Colonic mucosa (tissue), 2 donors: Measurements from ENCODE around the gene CNFN. TPM values are rescaled to one million over a fixed set of nuclear protein-coding genes. Genes with fewer than 3 reads are reported as not detected.

Experiments
- microRNA-seq: library from miRNA; unstranded; fragments of <30 nt; microRNA quantifications from one replicate; pipeline ENCODE4, GENCODE V29; 2019
- total RNA-seq, 2 donors: library from RNA; stranded (reverse); fragmentation: NEBNext Ultra II Directional in 1 of 2; extraction: Animal tissue kit (Norgen Biotek cat#: 25700) in 1 of 2; gene quantifications; one replicate each; pipeline ENCODE4 v1.2.1, GENCODE V29; 2021
- donor health status: DM: no; HTN: no; CAD: no.
- donor health status: DM: no; HTN: no; CAD: no.

Gene CNFN
- total RNA-seq, 2 donors from 2014 or later = 4.7 to 5.5 TPM

Small RNA genes lying within 50 kb of the gene (microRNA-seq; reads per million reads assigned to microRNA genes)
- gene MIR8077 = not detected

Other genes with a start within 250 kb of the CNFN start
- gene DEDD2, start 172.6 kb downstream of the CNFN start, total RNA-seq = 10 to 100 TPM; 27.0 to 33.8 TPM
- 10 to 100 TPM in 1 of 2 donors, 1 to 10 TPM in 1; 9.3 to 12.8 TPM for gene ZNF526, start 170.0 kb downstream of the CNFN start, total RNA-seq
- gene GSK3A, start 147.7 kb downstream of the CNFN start, total RNA-seq = 10 to 100 TPM; 47.8 to 51.8 TPM
- 10 to 100 TPM; 46.7 to 57.3 TPM for gene ERF, start 135.2 kb downstream of the CNFN start, total RNA-seq
- gene CIC, start 121.0 kb downstream of the CNFN start, total RNA-seq = 10 to 100 TPM; 47.8 to 54.6 TPM
- 1 to 10 TPM in 1 of 2 donors, under 1 TPM in 1; 0.32 to 1.0 TPM for gene PRR19, start 88.2 kb downstream of the CNFN start, total RNA-seq
- 10 to 100 TPM; 42.5 to 53.0 TPM for gene PAFAH1B3, start 87.7 kb downstream of the CNFN start, total RNA-seq
- gene TMEM145, start 77.0 kb downstream of the CNFN start, total RNA-seq = under 1 TPM; 0.24 to 0.94 TPM
- gene MEGF8, start 64.7 kb downstream of the CNFN start, total RNA-seq = 10 to 100 TPM; 13.4 to 16.5 TPM
- 10 to 100 TPM in 1 of 2 donors, 1 to 10 TPM in 1; 9.6 to 16.0 TPM for gene LIPE, start 37.1 kb upstream of the CNFN start, total RNA-seq
- gene CXCL17, start 52.6 kb upstream of the CNFN start, total RNA-seq = not detected
- 100 to 1,000 TPM; 251 to 510 TPM for gene CEACAM1, start 138.2 kb upstream of the CNFN start, total RNA-seq
- 1 to 10 TPM in 1 of 2 donors, under 1 TPM in 1; 0.85 to 2.3 TPM for gene CEACAM8, start 204.6 kb upstream of the CNFN start, total RNA-seq